Panc1 (cell line): ENCODE data around the gene UBFD1. TPM values are rescaled to one million over a fixed set of nuclear protein-coding genes. Genes with fewer than 3 reads are reported as not detected.
A peak's percentile ranks its signal among the peaks of the same experiment; 100 is the strongest.
"Not testable (repeated sequence)": the region's sequence is repeated elsewhere in the genome, so short reads cannot be mapped to it uniquely, and the experiment has no call there.

Experiments
- ATAC-seq: fragments of 200-7000 bp; cut with Tn5 transposase; 2 replicates; pipeline ENCODE4 v1.9.1; 2020; ENCODE audit warnings: mild to moderate bottlenecking, moderate library complexity
- BruUV-seq: library from RNA; stranded (reverse); fragments of 400-500 nt; replicated peaks from 2 replicates; lab custom pipeline; 2021; lab: Mats Ljungman, UMichigan
- CTCF ChIA-PET: fragments of 300-600 bp; sonication (Branson Sonifier 250); formaldehyde crosslinking; loops from one replicate; lab custom pipeline; 2022; ENCODE audit warnings: antibody characterized with exemption; lab: Charles Lee
- POLR2A ChIA-PET: fragments of 300-600 bp; sonication (Branson Sonifier 250); formaldehyde crosslinking; loops from one replicate; lab custom pipeline; 2022; ENCODE audit warnings: antibody characterized with exemption; lab: Charles Lee
- DNase-seq: peaks from one replicate; pipeline ENCODE4 v3.0.0-alpha.2; 2010; ENCODE audit warnings: low read depth, low spot score
- H3K27ac ChIP-seq: 2 replicates; pipeline ENCODE4 v1.5.1; 2011; ENCODE audit warnings: mild to moderate bottlenecking, low read length, inconsistent platforms
- H3K27me3 ChIP-seq: fragments of 200-500 bp; sonication (Bioruptor generic); 2 replicates; pipeline ENCODE4 v1.6.0; 2014; ENCODE audit warnings: low read length, inconsistent platforms; ENCODE audit not compliant: control insufficient read depth, insufficient read depth
- H3K36me3 ChIP-seq: fragments of 200-500 bp; sonication (Bioruptor generic); 2 replicates; pipeline ENCODE4 v1.5.1; 2014; ENCODE audit warnings: inconsistent platforms, mild to moderate bottlenecking, low read length, moderate library complexity; ENCODE audit not compliant: control insufficient read depth, insufficient read depth
- H3K4me1 ChIP-seq: 2 replicates; pipeline ENCODE4 v1.5.1; 2011; ENCODE audit warnings: inconsistent platforms, mild to moderate bottlenecking, low read length, moderate library complexity; ENCODE audit not compliant: control insufficient read depth, insufficient read depth
- H3K4me3 ChIP-seq, 2 experiments: 2 replicates each; pipeline ENCODE4 v1.5.1; 2011 to 2012; ENCODE audit warnings: low read depth in 2 of 2, low read length in 2 of 2, mild to moderate bottlenecking in 2 of 2, inconsistent platforms in 1 of 2, moderate library complexity in 1 of 2
- H3K9me3 ChIP-seq: fragments of 200-500 bp; sonication (Bioruptor generic); 2 replicates; pipeline ENCODE4 v1.5.1; 2014; ENCODE audit warnings: low read depth, mild to moderate bottlenecking, inconsistent platforms, low read length, moderate library complexity; ENCODE audit not compliant: control insufficient read depth, insufficient read depth
- CTCF ChIP-seq: fragments of 450-650 bp; IDR thresholded peaks from 2 replicates; pipeline ENCODE4 v1.5.1; 2017; ENCODE audit warnings: mild to moderate bottlenecking
- POLR2AphosphoS5 ChIP-seq: IDR thresholded peaks from 2 replicates; pipeline ENCODE4 v1.6.1; 2012; ENCODE audit warnings: mild to moderate bottlenecking, low read depth, low read length, moderate library complexity
- REST ChIP-seq, 2 experiments: IDR thresholded peaks; 2 replicates each; pipeline ENCODE4 v1.6.1; 2011 to 2012; ENCODE audit warnings: low read depth in 2 of 2, control low read depth in 1 of 2, low read length in 1 of 2, mild to moderate bottlenecking in 1 of 2, moderate library complexity in 1 of 2; ENCODE audit not compliant: insufficient read depth in 1 of 2
- SIN3A ChIP-seq: IDR thresholded peaks from 2 replicates; pipeline ENCODE4 v1.6.1; 2012; ENCODE audit warnings: low read depth, mild to moderate bottlenecking, low read length, moderate library complexity, borderline replicate concordance; ENCODE audit not compliant: insufficient read depth
- TCF7L2 ChIP-seq: IDR thresholded peaks from 2 replicates; pipeline ENCODE4 v1.6.1; 2011; ENCODE audit warnings: mild to moderate bottlenecking, low read depth, low read length, inconsistent platforms
- in situ Hi-C: cut with HindIII; loops from 2 replicates; pipeline ENCODE4 v1.10.0; 2016; ENCODE audit warnings: low sequenced_read_pairs, low pct_unique_long_range_greater_than_20kb
- intact Hi-C: fragments of 100-400 bp; cut with micrococcal nuclease; formaldehyde crosslinking; loops from one replicate; pipeline ENCODE4 v1.10.0; 2022; ENCODE audit not compliant: unreplicated experiment
- total RNA-seq: library from RNA; stranded (reverse); gene quantifications from one replicate; pipeline ENCODE4 v1.2.1, GENCODE V29; 2021; ENCODE audit not compliant: unreplicated experiment

The UBFD1 gene
- total RNA-seq, 1 experiment from 2014 or later = 102 TPM

- ChIA-PET POLR2A (interaction anchor here (0.6 to 0.7 kb wide), 2 partner anchors 35 to 1191 kb away, joined by 12 read pairs; no protein-coding TSS in a partner anchor), CTCF (no interaction called here)
- DNase-seq = no peak
- TF ChIP-seq REST (IDR thresholded peaks at IDR 0.05; ENCODE audit: insufficient read depth in 1 of 2, low read depth in 2 of 2, low read length in 1 of 2) = no peak
- TF ChIP-seq POLR2AphosphoS5 = no peak
- no peak for TF ChIP-seq SIN3A
- no peak for TF ChIP-seq TCF7L2
- no peak for TF ChIP-seq CTCF
- BruUV-seq = no TSS peak
- no peak overlapping the region for H3K4me3 ChIP-seq
- H3K9me3 ChIP-seq = no peaks in the 10 kb centered on the region
- in situ Hi-C loops = no loop called here
- no peaks in the 10 kb centered on the region for H3K4me1 ChIP-seq
- H3K27ac ChIP-seq = no peak overlapping the region
- peaks cover 8% of the 10 kb centered on the region for H3K36me3 ChIP-seq
- intact Hi-C loops = no loop called here
- H3K27me3 ChIP-seq = no peaks in the 10 kb centered on the region
- ATAC-seq = no peak
Observed at GRCh38 chr16:23538919-23539278, 18.6 kb upstream of the UBFD1 start.

DNA sequence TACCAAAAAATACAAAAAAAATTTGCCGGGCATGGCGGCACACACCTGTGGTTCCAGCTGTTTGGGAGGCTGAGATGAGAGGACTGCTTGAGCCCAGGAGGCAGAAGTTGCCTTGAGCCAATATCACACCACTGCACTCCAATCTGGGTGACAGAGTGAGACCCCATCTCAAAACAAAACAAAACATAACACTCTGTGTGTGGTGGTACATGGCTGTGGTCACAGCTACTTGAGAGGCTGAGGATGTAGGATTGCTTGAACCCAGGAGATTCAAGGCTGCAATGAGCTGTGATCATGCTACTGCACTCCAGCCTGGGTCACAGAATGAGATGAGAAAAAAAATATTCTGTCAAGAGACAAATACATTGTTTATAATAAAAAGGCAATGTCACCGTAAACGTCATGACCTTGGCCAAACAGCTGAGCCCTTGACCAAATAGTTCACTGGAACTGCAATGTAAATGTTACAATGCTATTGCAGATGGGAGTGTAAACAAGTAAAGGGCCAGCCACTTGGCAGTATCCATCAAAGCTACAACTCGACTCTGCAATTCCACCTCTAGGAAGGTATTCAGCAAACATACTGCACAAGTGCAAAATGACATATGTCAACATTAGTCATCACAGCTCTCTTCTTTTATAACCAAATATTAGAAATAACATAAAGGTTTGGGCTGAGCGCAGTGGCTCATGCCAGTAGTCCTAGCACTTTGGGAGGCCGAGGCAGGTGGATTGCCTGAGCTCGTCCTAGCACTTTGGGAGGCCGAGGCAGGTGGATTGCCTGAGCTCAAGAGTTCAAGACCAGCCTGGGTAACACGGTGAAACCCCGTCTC, 17.3 kb upstream of the UBFD1 start:
- ChIA-PET CTCF (interaction anchor here (0.6 kb wide), 1 partner anchor 17 kb away, joined by 3 read pairs; the partner anchor contains the start of gene UBFD1), POLR2A (no interaction called here)
- Histone ChIP-seq H3K36me3 (peaks cover 9% of the 10 kb centered on the region), H3K9me3 (no peaks in the 10 kb centered on the region), H3K4me3 (no peak overlapping the region), H3K27ac (no peak overlapping the region), H3K4me1 (no peaks in the 10 kb centered on the region), H3K27me3 (no peaks in the 10 kb centered on the region)
- no TSS peak for BruUV-seq
- TF ChIP-seq TCF7L2 (no peak), SIN3A (no peak), CTCF (no peak)
- in situ Hi-C loops = no loop called here
- no peak for ATAC-seq
- intact Hi-C loops = no loop called here
- peak; percentile 30 for DNase-seq

GRCh38 chr16:23540817-23541178, 16.7 kb upstream of the UBFD1 start:
- H3K27me3 ChIP-seq, in situ Hi-C loops, ATAC-seq, DNase-seq, BruUV-seq, H3K36me3 ChIP-seq, POLR2A ChIA-PET, H3K4me1 ChIP-seq, H3K9me3 ChIP-seq, H3K27ac ChIP-seq, intact Hi-C loops, H3K4me3 ChIP-seq: not testable (repeated sequence)
- CTCF ChIA-PET = interaction anchor here (0.6 kb wide), 1 partner anchor 17 kb away, joined by 3 read pairs; the partner anchor contains the start of gene UBFD1
